GM19397 (cell line): Measurements from ENCODE around the gene AATF.
"Not testable (repeated sequence)": the region's sequence is repeated elsewhere in the genome, so short reads cannot be mapped to it uniquely, and the experiment has no call there.

Experiments
- ATAC-seq: cut with Tn5 transposase; IDR thresholded peaks from one replicate; pipeline ENCODE4 v1.9.1; 2021; ENCODE audit warnings: mild to moderate bottlenecking, moderate library complexity; ENCODE audit not compliant: unreplicated experiment

The AATF gene

GRCh38 chr17:37068266-37068665, 119.5 kb downstream of the AATF start:
- ATAC-seq = no peak

DNA sequence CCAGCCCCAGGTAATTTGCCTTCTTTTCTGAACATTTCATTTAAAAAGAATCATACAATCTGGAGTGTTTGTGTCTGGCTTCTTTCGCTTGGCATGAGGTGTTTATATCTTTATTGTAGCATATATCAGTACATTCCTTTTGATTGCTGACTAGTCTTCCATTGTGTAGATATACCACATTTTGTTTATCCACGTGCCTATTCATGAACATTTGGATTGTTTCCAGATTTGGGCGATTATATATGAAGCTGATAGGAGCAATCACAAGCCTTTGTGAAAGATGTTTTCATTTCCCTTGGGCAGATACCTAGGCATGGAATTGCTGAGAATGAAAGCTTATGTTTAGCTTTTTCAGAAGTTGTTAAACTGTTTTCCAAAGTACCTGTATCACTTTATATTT, 120.3 kb downstream of the AATF start:
- no peak for ATAC-seq

GRCh38 chr17:37073464-37073863, 124.7 kb downstream of the AATF start:
- ATAC-seq = not testable (repeated sequence)

DNA sequence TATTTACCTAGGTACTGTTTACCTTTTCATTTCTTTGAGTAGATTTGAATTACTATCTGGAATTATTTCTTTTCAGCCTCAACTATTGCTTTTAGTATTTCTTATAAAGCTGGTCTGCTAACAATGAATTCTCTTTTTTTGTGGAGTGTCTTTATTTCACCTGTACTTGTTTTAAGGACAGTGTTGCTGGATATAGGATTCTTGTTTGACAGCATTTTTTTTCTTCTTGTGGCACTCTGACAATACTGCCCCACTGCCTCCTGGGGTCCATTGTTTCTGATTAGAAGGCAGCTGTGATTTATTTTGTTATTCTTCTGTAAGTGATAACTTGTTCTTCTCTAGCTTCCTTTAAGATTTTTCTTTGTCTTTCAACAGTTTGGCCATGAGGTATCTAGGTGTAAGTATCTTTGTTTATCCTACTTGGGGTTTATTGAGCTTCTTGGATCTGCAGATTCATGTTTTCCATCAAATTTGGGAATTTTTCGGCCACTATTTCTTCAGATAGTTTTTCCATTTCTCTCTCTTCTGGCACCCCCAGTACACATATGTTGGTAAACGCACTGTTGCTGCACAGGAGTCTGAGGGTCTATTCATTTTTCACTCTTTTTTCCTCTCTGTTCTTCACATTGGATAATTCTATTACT, 130.4 kb downstream of the AATF start:
- no peak for ATAC-seq

- ATAC-seq = no peak
These were observed 131.0 kb downstream of the AATF start for GRCh38 chr17:37079735-37080134.

DNA sequence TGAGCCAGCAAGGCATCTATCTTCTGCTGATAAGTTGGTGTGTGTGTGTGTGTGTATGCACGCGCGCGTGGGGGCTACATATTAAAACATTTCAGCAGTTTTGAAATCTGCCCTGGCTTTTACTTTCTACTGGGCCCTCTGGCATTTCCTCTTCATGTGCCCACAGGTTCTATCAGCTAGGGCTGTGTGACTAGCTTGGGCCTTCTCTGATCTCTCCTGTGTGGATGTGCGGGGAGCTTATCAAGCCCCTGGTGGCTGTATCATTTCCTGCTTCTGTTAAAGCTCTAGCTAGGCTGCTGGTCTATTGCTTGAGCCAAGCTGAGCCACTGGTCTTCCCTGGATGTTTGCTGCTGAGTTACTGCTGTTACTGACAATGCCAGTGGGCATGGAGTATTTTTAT, 132.5 kb downstream of the AATF start:
- no peak for ATAC-seq

DNA sequence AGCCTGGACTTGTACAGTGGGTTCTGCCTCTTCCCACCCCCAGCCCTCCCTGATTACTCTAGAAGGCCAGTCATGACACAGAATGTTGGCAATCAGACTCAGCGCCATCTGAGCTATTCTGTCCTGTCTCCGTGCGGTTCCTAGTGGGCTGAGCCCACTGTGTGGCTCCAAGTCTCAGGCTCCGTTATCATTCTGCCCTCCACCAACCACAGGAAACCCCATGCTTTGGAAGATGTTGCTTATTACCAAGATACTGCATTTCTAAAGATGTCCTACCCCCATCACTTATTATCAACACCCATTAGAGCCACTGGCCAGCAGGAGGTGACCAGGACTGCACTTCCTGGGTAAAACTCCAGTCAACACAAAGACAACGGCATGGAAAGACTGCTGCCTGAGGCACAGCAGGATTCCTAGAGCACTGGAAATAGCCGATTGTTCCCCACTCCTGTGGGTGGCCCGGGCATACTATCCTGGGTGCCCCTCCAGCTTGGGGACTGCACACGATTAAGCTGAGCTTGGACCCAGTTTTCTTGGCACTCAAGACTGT, 133.6 kb downstream of the AATF start:
- no peak for ATAC-seq

- ATAC-seq = no peak
These were observed 134.2 kb downstream of the AATF start for GRCh38 chr17:37082985-37083384.

DNA sequence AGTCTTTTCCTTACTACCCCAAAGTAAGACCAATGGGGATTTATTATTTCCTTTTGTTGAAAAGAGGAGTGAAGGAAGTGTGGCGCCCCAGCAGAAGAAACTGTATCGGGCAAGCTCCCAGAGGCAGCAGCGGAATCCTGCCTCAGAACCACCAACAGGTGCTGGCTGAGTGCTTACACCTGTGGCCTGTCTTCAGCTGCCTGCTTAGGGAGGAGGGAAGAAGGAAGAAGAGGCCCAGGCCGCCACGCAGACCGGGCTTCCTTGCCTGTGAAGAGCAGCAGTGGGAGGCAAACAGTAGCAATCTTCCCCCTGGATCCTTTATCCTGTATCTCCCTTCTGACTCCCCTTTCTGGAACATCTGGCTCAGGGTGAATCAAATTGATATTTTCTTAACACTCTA, 134.7 kb downstream of the AATF start:
- no peak for ATAC-seq

DNA sequence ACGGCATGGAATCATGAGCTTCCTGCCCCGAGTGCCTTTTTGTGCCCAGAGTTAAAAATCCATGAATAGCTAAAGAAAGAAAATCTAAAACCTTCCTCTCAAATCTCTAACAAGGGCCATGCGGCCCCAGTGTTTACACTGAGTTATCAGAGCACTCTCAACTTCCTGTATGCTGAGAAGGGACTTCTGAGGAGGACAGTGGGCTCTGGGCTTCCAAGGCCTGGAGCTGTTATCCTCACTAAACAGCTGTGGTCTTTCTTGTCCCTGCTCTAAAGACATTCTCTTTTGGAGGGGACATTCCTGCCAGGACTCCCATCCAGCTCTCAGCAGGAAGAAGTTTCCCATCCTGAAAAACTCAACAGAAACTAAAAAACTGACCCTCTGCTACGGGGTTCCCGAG, 135.6 kb downstream of the AATF start:
- ATAC-seq = no peak

- no peak for ATAC-seq
These were observed 137.6 kb downstream of the AATF start for GRCh38 chr17:37086334-37086733.

DNA sequence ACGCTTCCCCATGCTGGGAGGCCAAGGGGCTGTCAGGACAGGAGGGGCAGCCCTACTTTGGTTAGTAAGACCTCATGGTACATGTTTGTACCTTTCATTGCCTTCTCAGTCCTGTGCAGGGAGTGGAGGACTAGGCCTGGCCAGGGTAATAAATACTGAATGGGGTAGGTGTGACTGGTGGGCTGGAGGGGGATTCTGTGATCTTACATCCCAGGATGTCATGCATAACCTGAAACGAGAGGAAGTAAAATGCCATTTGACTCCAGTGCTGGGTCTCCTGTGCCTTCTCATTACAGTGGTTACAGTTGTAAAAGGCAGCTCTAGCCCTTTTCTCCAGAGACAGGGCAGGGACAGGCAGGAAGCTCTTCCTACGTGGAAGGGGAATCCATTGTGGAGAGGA, 138.2 kb downstream of the AATF start:
- no peak for ATAC-seq

- ATAC-seq = no peak
These were observed 138.9 kb downstream of the AATF start for GRCh38 chr17:37087683-37088082.

- ATAC-seq = no peak
These were observed 139.7 kb downstream of the AATF start for GRCh38 chr17:37088459-37088858.

- no peak for ATAC-seq
These were observed 140.2 kb downstream of the AATF start for GRCh38 chr17:37088913-37089312.

DNA sequence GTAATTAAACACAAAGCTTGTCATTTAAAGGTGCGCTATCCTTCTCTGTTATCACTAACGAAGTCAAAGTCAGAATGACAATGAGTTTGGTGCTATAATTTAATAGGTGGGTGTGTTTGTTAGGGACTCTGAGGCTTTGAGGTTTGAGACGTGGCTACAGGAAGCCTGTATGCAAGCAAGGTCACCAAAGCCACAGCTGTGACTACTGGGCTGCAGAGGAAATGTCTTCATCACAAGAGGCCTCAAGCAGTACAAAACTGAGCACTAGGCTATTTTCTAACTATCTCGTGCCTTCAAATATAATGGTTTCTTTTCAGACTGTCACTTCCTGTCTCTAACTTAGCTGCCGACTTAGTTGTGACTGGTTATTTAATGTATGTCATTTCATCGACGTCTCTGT, 141.2 kb downstream of the AATF start:
- ATAC-seq = peak; percentile 66

DNA sequence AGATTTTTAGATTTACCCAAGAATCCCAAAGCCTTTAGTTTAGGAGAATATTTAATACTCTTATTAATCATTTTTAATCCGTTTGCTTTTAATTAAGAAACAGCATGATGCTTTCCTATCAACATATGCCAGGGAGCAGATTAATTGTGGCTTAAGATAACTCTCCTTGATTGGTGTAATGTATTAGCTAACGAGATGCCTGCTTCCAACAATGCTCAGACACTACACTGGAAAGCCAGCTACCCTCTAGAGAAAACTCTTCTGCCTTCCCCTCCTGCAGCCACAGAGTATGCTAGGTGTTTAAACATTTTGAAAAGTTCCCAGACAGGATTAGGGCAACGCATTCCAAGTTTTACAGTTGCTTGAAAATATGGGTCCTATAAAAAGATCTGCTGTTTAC, 142.2 kb downstream of the AATF start:
- no peak for ATAC-seq

DNA sequence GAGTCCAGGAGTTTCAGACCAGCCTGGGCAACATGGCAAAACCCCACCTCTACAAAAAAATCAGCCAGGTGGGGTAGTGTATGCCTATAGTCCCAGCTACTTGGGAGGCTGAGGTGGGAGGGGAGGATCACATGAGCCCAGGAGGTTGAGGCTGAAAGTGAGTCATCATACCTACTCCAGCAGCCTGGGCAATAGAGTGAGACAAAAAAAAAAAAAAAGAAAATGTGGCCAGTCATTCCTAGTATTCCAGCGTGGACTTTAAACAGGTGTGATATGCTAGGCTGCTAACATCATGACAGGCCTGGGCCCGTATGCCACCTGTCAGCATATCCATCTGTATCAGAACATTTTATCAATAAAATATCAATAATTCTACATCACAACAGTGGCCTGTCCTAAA, 143.3 kb downstream of the AATF start:
- ATAC-seq = no peak

GRCh38 chr17:37092701-37093100, 143.9 kb downstream of the AATF start:
- ATAC-seq = no peak

GRCh38 chr17:37094391-37094790, 145.6 kb downstream of the AATF start:
- no peak for ATAC-seq

- no peak for ATAC-seq
These were observed 147.3 kb downstream of the AATF start for GRCh38 chr17:37096071-37096470.

DNA sequence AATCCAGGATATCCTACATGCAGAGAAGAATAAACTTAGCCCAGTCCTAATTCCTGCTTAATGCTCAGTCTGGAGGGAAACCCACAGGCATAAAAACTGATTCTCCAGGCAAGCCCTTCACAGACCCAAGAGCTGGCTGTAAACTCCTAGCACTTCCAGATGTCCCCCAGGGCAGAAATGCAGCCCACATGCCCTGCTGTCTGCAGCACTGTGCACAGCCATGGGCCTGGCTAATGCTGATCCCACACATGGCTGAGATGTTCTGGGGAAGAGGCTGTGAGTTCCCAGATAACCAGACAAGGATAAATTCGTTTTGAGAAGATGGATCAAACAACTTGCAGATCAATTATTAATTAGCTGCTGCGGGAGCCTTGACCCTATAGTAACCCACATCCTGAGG, 148.4 kb downstream of the AATF start:
- no peak for ATAC-seq

GRCh38 chr17:37098152-37098551, 149.4 kb downstream of the AATF start:
- ATAC-seq = no peak
